ENCODE results near the gene BEST3. TPM values are rescaled to one million over a fixed set of nuclear protein-coding genes. Genes with fewer than 3 reads are reported as not detected.

The BEST3 gene
- total RNA-seq, 1 experiment from 2014 or later: 0.54 TPM

DNA sequence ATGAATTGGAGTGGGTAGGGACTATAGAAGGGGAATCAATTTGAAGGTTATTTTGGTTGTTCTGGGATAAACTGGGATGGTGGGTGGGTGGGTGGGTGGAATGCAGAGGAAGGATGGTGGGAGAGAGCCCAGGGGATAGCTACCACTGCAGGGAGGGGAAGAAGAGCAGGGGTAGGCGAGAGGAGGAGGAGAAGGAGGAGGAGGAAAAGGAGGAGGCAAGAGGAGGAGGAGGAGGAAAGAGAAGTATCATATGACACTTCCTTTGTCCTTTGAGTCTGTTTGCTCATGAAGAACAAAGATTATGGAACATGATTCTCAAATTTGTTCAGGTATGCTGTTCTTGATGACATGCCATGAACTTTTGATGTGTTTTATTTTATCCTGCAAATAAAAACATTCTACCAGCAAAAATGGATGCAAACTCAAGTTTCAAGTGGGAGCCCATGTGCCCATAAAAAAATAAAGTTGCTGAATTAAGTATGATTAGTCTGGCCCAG, 4.1 kb upstream of the BEST3 start:
- no peaks in the 10 kb centered on the region for H3K27me3 ChIP-seq (ENCODE audit: insufficient read depth, low read length)
- H3K9ac ChIP-seq (ENCODE audit: low read length): no peak overlapping the region
- H3K4me3 ChIP-seq (replicated peaks in 1 of 2; ENCODE audit: low read depth in 1 of 2, low read length in 2 of 2): no peak overlapping the region
- no peak overlapping the region for H2AFZ ChIP-seq (ENCODE audit: low read depth, low read length, poor library complexity, severe bottlenecking)
- ChIA-PET CTCF (no interaction called here), POLR2A (interaction anchor here (1.1 kb wide), 1 partner anchor 13 kb away, joined by 3 read pairs; no protein-coding TSS in a partner anchor), RAD21 (ENCODE audit: low non-redundant PET in 1 of 2, low total read pairs in 2 of 2, uncharacterized antibody in 2 of 2, unreplicated experiment in 2 of 2) (no interaction called here)
- DNase-seq (ENCODE audit: low read depth, low spot score) (no peak), ATAC-seq (no peak)
- H3K9me2 ChIP-seq (ENCODE audit: insufficient read depth): no peaks in the 10 kb centered on the region
- H3K4me2 ChIP-seq (ENCODE audit: low read length): no peak overlapping the region
- intact Hi-C loops (cut with micrococcal nuclease): no loop called here
- no peaks in the 10 kb centered on the region for H3K79me2 ChIP-seq (ENCODE audit: insufficient read depth, low read length)
- no peaks in the 10 kb centered on the region for H3K9me3 ChIP-seq (ENCODE audit: control insufficient read depth in 1 of 2, insufficient read depth in 1 of 2, low read depth in 1 of 2, low read length in 2 of 2)
- no peaks in the 10 kb centered on the region for H4K20me1 ChIP-seq (ENCODE audit: insufficient read depth)
- H3K4me1 ChIP-seq (ENCODE audit: control insufficient read depth in 1 of 2, insufficient read depth in 2 of 2, low read length in 2 of 2): no peaks in the 10 kb centered on the region
- BruUV-seq (replicated peaks): no TSS peak
- no peak for TF ChIP-seq ELF1 (IDR thresholded peaks at IDR 0.05; ENCODE audit: borderline replicate concordance, low read depth)
- no peak for TF ChIP-seq POLR2A (IDR thresholded peaks at IDR 0.05; ENCODE audit: borderline replicate concordance, extremely low read depth, insufficient read depth, insufficient read length)
- no peak for TF ChIP-seq POLR2AphosphoS5 (IDR thresholded peaks at IDR 0.05; ENCODE audit: low read depth, low read length)
- no peak for TF ChIP-seq SP1 (IDR thresholded peaks at IDR 0.05; ENCODE audit: low read depth)
- TF ChIP-seq RAD21 (IDR thresholded peaks at IDR 0.05; ENCODE audit: low read depth): no peak
- TF ChIP-seq TCF7L2 (IDR thresholded peaks at IDR 0.05; ENCODE audit: borderline replicate concordance, extremely low read depth, insufficient read depth, insufficient read length): no peak
- TF ChIP-seq ZNF274 (IDR thresholded peaks at IDR 0.05; ENCODE audit: low read depth, low read length): no peak
- TF ChIP-seq, protein P1, sequence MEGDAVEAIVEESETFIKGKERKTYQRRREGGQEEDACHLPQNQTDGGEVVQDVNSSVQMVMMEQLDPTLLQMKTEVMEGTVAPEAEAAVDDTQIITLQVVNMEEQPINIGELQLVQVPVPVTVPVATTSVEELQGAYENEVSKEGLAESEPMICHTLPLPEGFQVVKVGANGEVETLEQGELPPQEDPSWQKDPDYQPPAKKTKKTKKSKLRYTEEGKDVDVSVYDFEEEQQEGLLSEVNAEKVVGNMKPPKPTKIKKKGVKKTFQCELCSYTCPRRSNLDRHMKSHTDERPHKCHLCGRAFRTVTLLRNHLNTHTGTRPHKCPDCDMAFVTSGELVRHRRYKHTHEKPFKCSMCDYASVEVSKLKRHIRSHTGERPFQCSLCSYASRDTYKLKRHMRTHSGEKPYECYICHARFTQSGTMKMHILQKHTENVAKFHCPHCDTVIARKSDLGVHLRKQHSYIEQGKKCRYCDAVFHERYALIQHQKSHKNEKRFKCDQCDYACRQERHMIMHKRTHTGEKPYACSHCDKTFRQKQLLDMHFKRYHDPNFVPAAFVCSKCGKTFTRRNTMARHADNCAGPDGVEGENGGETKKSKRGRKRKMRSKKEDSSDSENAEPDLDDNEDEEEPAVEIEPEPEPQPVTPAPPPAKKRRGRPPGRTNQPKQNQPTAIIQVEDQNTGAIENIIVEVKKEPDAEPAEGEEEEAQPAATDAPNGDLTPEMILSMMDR (IDR thresholded peaks at IDR 0.05 in 2 of 3, conservative IDR thresholded peaks at IDR 0.05 in 1 of 3; ENCODE audit: borderline replicate concordance in 1 of 3, insufficient read depth in 1 of 3, low read depth in 2 of 3, low read length in 2 of 3): no peak
- no peak overlapping the region for H3K27ac ChIP-seq (ENCODE audit: low read depth, low read length)
- H3K36me3 ChIP-seq (ENCODE audit: control insufficient read depth in 1 of 2, insufficient read depth in 2 of 2, low read length in 2 of 2): no peaks in the 10 kb centered on the region

- Histone ChIP-seq H3K9me3 (ENCODE audit: control insufficient read depth in 1 of 2, insufficient read depth in 1 of 2, low read depth in 1 of 2, low read length in 2 of 2) (no peaks in the 10 kb centered on the region), H3K9ac (ENCODE audit: low read length) (no peak overlapping the region), H2AFZ (ENCODE audit: low read depth, low read length, poor library complexity, severe bottlenecking) (no peak overlapping the region), H3K4me2 (ENCODE audit: low read length) (no peak overlapping the region), H3K4me3 (replicated peaks in 1 of 2; ENCODE audit: low read depth in 1 of 2, low read length in 2 of 2) (no peak overlapping the region), H3K4me1 (ENCODE audit: control insufficient read depth in 1 of 2, insufficient read depth in 2 of 2, low read length in 2 of 2) (no peaks in the 10 kb centered on the region), H3K27me3 (ENCODE audit: insufficient read depth, low read length) (no peaks in the 10 kb centered on the region), H3K79me2 (ENCODE audit: insufficient read depth, low read length) (no peaks in the 10 kb centered on the region), H3K27ac (ENCODE audit: low read depth, low read length) (no peak overlapping the region), H3K9me2 (ENCODE audit: insufficient read depth) (no peaks in the 10 kb centered on the region), H3K36me3 (ENCODE audit: control insufficient read depth in 1 of 2, insufficient read depth in 2 of 2, low read length in 2 of 2) (no peaks in the 10 kb centered on the region), H4K20me1 (ENCODE audit: insufficient read depth) (no peaks in the 10 kb centered on the region)
- no peak for DNase-seq (ENCODE audit: low read depth, low spot score)
- no TSS peak for BruUV-seq (replicated peaks)
- CTCF ChIA-PET: no interaction called here
- RAD21 ChIA-PET (ENCODE audit: low non-redundant PET in 1 of 2, low total read pairs in 2 of 2, uncharacterized antibody in 2 of 2, unreplicated experiment in 2 of 2): no interaction called here
- intact Hi-C loops (cut with micrococcal nuclease): no loop called here
- POLR2A ChIA-PET: interaction anchor here (1.1 kb wide), 1 partner anchor 11 kb away, joined by 3 read pairs; no protein-coding TSS in a partner anchor
- no peak for ATAC-seq
- no peak for TF ChIP-seq POLR2AphosphoS5 (IDR thresholded peaks at IDR 0.05; ENCODE audit: low read depth, low read length)
- no peak for TF ChIP-seq FOSL1 (IDR thresholded peaks at IDR 0.05; ENCODE audit: low read depth)
- TF ChIP-seq ELF1 (IDR thresholded peaks at IDR 0.05; ENCODE audit: borderline replicate concordance, low read depth): no peak
- TF ChIP-seq ZFX (IDR thresholded peaks at IDR 0.05): no peak
- TF ChIP-seq CBX3 (IDR thresholded peaks at IDR 0.05; ENCODE audit: low read depth): no peak
- TF ChIP-seq, protein P1 (IDR thresholded peaks at IDR 0.05 in 2 of 3, conservative IDR thresholded peaks at IDR 0.05 in 1 of 3; ENCODE audit: borderline replicate concordance in 1 of 3, insufficient read depth in 1 of 3, low read depth in 2 of 3, low read length in 2 of 3): no peak
- no peak for TF ChIP-seq TCF7L2 (IDR thresholded peaks at IDR 0.05; ENCODE audit: borderline replicate concordance, extremely low read depth, insufficient read depth, insufficient read length)
- TF ChIP-seq SP1 (IDR thresholded peaks at IDR 0.05; ENCODE audit: low read depth): no peak
- no peak for TF ChIP-seq POLR2A (IDR thresholded peaks at IDR 0.05; ENCODE audit: borderline replicate concordance, extremely low read depth, insufficient read depth, insufficient read length)
- TF ChIP-seq EZH2 (IDR thresholded peaks at IDR 0.05): no peak
- no peak for TF ChIP-seq SIN3A (IDR thresholded peaks at IDR 0.05; ENCODE audit: low read depth)
- no peak for TF ChIP-seq ZNF274 (IDR thresholded peaks at IDR 0.05; ENCODE audit: low read depth, low read length)
- TF ChIP-seq CEBPB (IDR thresholded peaks at IDR 0.05; ENCODE audit: low read depth): no peak
- no peak for TF ChIP-seq RAD21 (IDR thresholded peaks at IDR 0.05; ENCODE audit: low read depth)
- TF ChIP-seq, protein P2, sequence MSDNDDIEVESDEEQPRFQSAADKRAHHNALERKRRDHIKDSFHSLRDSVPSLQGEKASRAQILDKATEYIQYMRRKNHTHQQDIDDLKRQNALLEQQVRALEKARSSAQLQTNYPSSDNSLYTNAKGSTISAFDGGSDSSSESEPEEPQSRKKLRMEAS (IDR thresholded peaks at IDR 0.05): no peak
Observed at GRCh38 chr12:69701826-69702225, 2.7 kb upstream of the BEST3 start.
